Progenitor cell of endocrine pancreas (in vitro differentiated cells): ENCODE measurements around the gene TMEM45A. TPM values are rescaled to one million over a fixed set of nuclear protein-coding genes. Genes with fewer than 3 reads are reported as not detected.

Source experiments
- DNase-seq: peaks from one replicate; pipeline ENCODE4 v3.0.0; 2021; ENCODE audit warnings: low spot score; ENCODE audit not compliant: unreplicated experiment
- H3K27ac Mint-ChIP-seq: 2 replicates; pipeline ENCODE4 v1.8.0; 2021; ENCODE audit warnings: mild to moderate bottlenecking, moderate library complexity, mixed read lengths
- H3K27me3 Mint-ChIP-seq: 2 replicates; pipeline ENCODE4 v1.8.0; 2021; ENCODE audit warnings: mixed read lengths
- H3K36me3 Mint-ChIP-seq: 2 replicates; pipeline ENCODE4 v1.8.0; 2022; ENCODE audit warnings: mixed read lengths; ENCODE audit not compliant: insufficient read depth
- H3K4me1 Mint-ChIP-seq: 2 replicates; pipeline ENCODE4 v1.8.0; 2021; ENCODE audit warnings: low read depth, mixed read lengths
- H3K4me3 Mint-ChIP-seq: 2 replicates; pipeline ENCODE4 v1.8.0; 2021; ENCODE audit warnings: low read depth, mild to moderate bottlenecking, moderate library complexity, mixed read lengths
- H3K9me3 Mint-ChIP-seq: 2 replicates; pipeline ENCODE4 v1.8.0; 2021; ENCODE audit warnings: low read depth, mixed read lengths
- CTCF ChIP-seq: fragments of 200-600 bp; sonication (generic); IDR thresholded peaks from one replicate; pipeline ENCODE4 v1.5.0; 2021; ENCODE audit warnings: antibody characterized with exemption, mild to moderate bottlenecking; ENCODE audit not compliant: unreplicated experiment
- total RNA-seq: library from RNA; stranded (reverse); gene quantifications from 2 replicates; pipeline ENCODE4 v1.2.1, GENCODE V29; 2021

TMEM45A gene
- total RNA-seq, 1 donor from 2014 or later: 13.6 TPM

GRCh38 chr3:100613721-100614390 is 121.4 kb downstream of the TMEM45A start:
- Mint-ChIP-seq H3K27ac (peak overlapping the region; percentile 90), H3K4me3 (peak overlapping the region; percentile 50), H3K36me3 (peaks cover 4% of the 10 kb centered on the region), H3K27me3 (no peaks in the 10 kb centered on the region), H3K9me3 (peaks cover 5% of the 10 kb centered on the region), H3K4me1 (peaks cover 21% of the 10 kb centered on the region)
- no peak for TF ChIP-seq CTCF
- no peak for DNase-seq

GRCh38 chr3:100614941-100615340 is 122.5 kb downstream of the TMEM45A start:
- no peak for TF ChIP-seq CTCF
- Mint-ChIP-seq H3K27ac (peak overlapping the region; percentile 62), H3K36me3 (peaks cover 6% of the 10 kb centered on the region), H3K4me1 (peaks cover 19% of the 10 kb centered on the region), H3K9me3 (peaks cover 8% of the 10 kb centered on the region), H3K27me3 (no peaks in the 10 kb centered on the region), H3K4me3 (no peak overlapping the region)
- DNase-seq: no peak

- H3K4me3 Mint-ChIP-seq: no peak overlapping the region
- no peaks in the 10 kb centered on the region for H3K27me3 Mint-ChIP-seq
- TF ChIP-seq CTCF: no peak
- H3K27ac Mint-ChIP-seq: no peak overlapping the region
- DNase-seq: no peak
- peaks cover 19% of the 10 kb centered on the region for H3K4me1 Mint-ChIP-seq
- H3K36me3 Mint-ChIP-seq: peaks cover 6% of the 10 kb centered on the region
- peaks cover 8% of the 10 kb centered on the region for H3K9me3 Mint-ChIP-seq
Observed at GRCh38 chr3:100615684-100616083, 123.3 kb downstream of the TMEM45A start.

DNA sequence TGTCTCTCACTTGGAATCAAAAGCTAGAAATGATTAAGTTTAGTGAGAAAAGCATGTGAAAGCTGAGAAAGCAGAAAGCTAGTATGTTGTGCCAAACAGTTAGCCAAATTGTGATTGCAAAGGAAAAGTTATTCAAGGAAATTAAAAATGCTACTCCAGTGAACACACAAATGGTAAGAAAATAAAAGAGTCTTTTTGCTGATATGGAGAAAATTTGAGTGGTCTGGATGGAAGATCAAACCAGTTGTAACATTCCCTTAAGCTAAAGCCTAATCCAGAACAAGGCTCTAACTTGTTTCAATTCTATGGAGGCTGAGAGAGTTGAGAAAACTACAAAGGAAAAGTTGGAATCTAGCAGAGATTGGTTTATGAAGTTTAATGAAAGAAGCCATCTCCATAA is 128.8 kb downstream of the TMEM45A start:
- H3K4me3 Mint-ChIP-seq: no peak overlapping the region
- DNase-seq: no peak
- TF ChIP-seq CTCF: no peak

More for the DNA sequence above, 128.8 kb downstream of the TMEM45A start:
- Mint-ChIP-seq H3K4me1 (no peaks in the 10 kb centered on the region), H3K36me3 (peaks cover 5% of the 10 kb centered on the region), H3K9me3 (peaks cover 18% of the 10 kb centered on the region), H3K27me3 (no peaks in the 10 kb centered on the region), H3K27ac (no peak overlapping the region)

Other genes with a start within 250 kb of the TMEM45A start
- gene TBC1D23, start 231.6 kb upstream of the TMEM45A start, total RNA-seq: 44.6 and 48.8 TPM in 2 replicates
- 54.3 and 61.1 TPM in 2 replicates for gene NIT2, start 157.9 kb upstream of the TMEM45A start, total RNA-seq
- gene TOMM70, start 91.5 kb upstream of the TMEM45A start, total RNA-seq: 38.3 and 41.8 TPM in 2 replicates
- 2.7 and 3.6 TPM in 2 replicates for gene LNP1, start 91.1 kb upstream of the TMEM45A start, total RNA-seq
- gene ADGRG7, start 117.0 kb downstream of the TMEM45A start, total RNA-seq: 1.3 and 1.4 TPM in 2 replicates
- gene TFG, start 216.9 kb downstream of the TMEM45A start, total RNA-seq: 108 and 111 TPM in 2 replicates